ENCODE measurements around the gene RPTOR.
A peak's percentile ranks its signal among the peaks of the same experiment; 100 is the strongest.

The RPTOR gene

GRCh38 chr17:80613732-80614071 lies 69.1 kb downstream of the RPTOR start:
- Histone ChIP-seq H3K36me3 (ENCODE audit: insufficient read depth, low read length) (no peaks in the 10 kb centered on the region), H2AFZ (ENCODE audit: low read depth, low read length) (no peak overlapping the region), H3K79me2 (ENCODE audit: insufficient read depth, low read length) (peaks cover 81% of the 10 kb centered on the region), H3K27ac (ENCODE audit: low read length) (no peak overlapping the region; the same call in 1 of the 2 replicates), H3K4me3 (ENCODE audit: low read depth in 1 of 2, low read length in 2 of 2) (no peak overlapping the region), H4K20me1 (ENCODE audit: insufficient read depth, low read length) (peaks cover 46% of the 10 kb centered on the region), H3K4me1 (ENCODE audit: insufficient read depth, low read length) (peaks cover 2% of the 10 kb centered on the region), H3K9ac (ENCODE audit: low read depth, low read length) (no peak overlapping the region), H3K4me2 (ENCODE audit: insufficient read depth, low read length) (no peak overlapping the region), H3K9me3 (ENCODE audit: insufficient read depth, low read length, severe bottlenecking) (no peaks in the 10 kb centered on the region), H3K27me3 (ENCODE audit: insufficient read depth, low read length, poor library complexity) (no peaks in the 10 kb centered on the region)
- no peak for DNase-seq
- no peak for TF ChIP-seq CTCF (IDR thresholded peaks at IDR 0.05; ENCODE audit: borderline replicate concordance, extremely low read depth, low read length, poor library complexity, severe bottlenecking)
- ATAC-seq (ENCODE audit: insufficient read depth, low read depth), result no peak

- Histone ChIP-seq H3K4me1 (ENCODE audit: insufficient read depth, low read length) (peaks cover 10% of the 10 kb centered on the region), H2AFZ (ENCODE audit: low read depth, low read length) (no peak overlapping the region), H3K9ac (ENCODE audit: low read depth, low read length) (no peak overlapping the region), H4K20me1 (ENCODE audit: insufficient read depth, low read length) (peaks cover 48% of the 10 kb centered on the region; the same call in 1 of the 2 replicates), H3K27ac (ENCODE audit: low read length) (no peak overlapping the region), H3K9me3 (ENCODE audit: insufficient read depth, low read length, severe bottlenecking) (no peaks in the 10 kb centered on the region), H3K36me3 (ENCODE audit: insufficient read depth, low read length) (0 out of 2 replicates have a peak, but pooled peaks cover 2% of the 10 kb centered on the region), H3K79me2 (ENCODE audit: insufficient read depth, low read length) (peaks cover 82% of the 10 kb centered on the region), H3K27me3 (ENCODE audit: insufficient read depth, low read length, poor library complexity) (no peaks in the 10 kb centered on the region), H3K4me3 (ENCODE audit: low read depth in 1 of 2, low read length in 2 of 2) (no peak overlapping the region), H3K4me2 (ENCODE audit: insufficient read depth, low read length) (no peak overlapping the region)
- TF ChIP-seq EZH2 (IDR thresholded peaks at IDR 0.05; ENCODE audit: borderline replicate concordance, low read depth, low read length, severe bottlenecking) (no peak), CTCF (IDR thresholded peaks at IDR 0.05; ENCODE audit: borderline replicate concordance, extremely low read depth, low read length, poor library complexity, severe bottlenecking) (no peak)
- DNase-seq (no peak), ATAC-seq (ENCODE audit: insufficient read depth, low read depth) (peak; percentile 35; the same call in 1 of the 3 replicates)
Observed at GRCh38 chr17:80614332-80615047, 69.9 kb downstream of the RPTOR start.

DNA sequence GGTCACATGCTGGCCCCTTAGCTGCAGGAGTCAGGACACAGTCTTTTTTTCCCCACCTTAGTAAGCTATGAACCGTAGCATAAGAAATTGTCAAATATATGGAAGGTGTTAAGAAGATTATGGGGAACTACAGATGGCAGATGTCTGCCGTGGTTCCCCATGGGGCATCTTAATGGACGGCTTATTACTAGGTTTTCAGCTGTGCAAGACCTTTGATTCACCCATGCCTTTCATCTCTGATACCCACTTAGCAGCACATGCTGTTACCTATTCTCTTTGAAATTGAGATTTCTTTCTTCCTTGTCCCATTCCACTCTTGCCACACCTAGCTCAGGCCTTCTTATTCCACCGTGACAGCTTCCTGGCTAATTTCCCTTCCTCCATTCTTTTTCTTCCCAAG lies 70.7 kb downstream of the RPTOR start:
- ATAC-seq (ENCODE audit: insufficient read depth, low read depth) (no peak), DNase-seq (no peak)
- Histone ChIP-seq H3K4me1 (ENCODE audit: insufficient read depth, low read length) (peaks cover 19% of the 10 kb centered on the region), H3K9me3 (ENCODE audit: insufficient read depth, low read length, severe bottlenecking) (no peaks in the 10 kb centered on the region), H2AFZ (ENCODE audit: low read depth, low read length) (no peak overlapping the region), H3K4me2 (ENCODE audit: insufficient read depth, low read length) (no peak overlapping the region), H4K20me1 (ENCODE audit: insufficient read depth, low read length) (peaks cover 45% of the 10 kb centered on the region; the same call in 1 of the 2 replicates), H3K36me3 (ENCODE audit: insufficient read depth, low read length) (0 out of 2 replicates have a peak, but pooled peaks cover 6% of the 10 kb centered on the region), H3K9ac (ENCODE audit: low read depth, low read length) (no peak overlapping the region), H3K79me2 (ENCODE audit: insufficient read depth, low read length) (peaks cover 81% of the 10 kb centered on the region), H3K27ac (ENCODE audit: low read length) (0 out of 2 replicates have a peak overlapping the region, but pooled peaks have one; percentile 30), H3K27me3 (ENCODE audit: insufficient read depth, low read length, poor library complexity) (no peaks in the 10 kb centered on the region), H3K4me3 (ENCODE audit: low read depth in 1 of 2, low read length in 2 of 2) (no peak overlapping the region)
- no peak for TF ChIP-seq CTCF (IDR thresholded peaks at IDR 0.05; ENCODE audit: borderline replicate concordance, extremely low read depth, low read length, poor library complexity, severe bottlenecking)
- TF ChIP-seq EZH2 (IDR thresholded peaks at IDR 0.05; ENCODE audit: borderline replicate concordance, low read depth, low read length, severe bottlenecking), result no peak
